ENCODE data around the gene ASXL1.

Gene ASXL1

GRCh38 chr20:32421290-32421689 is 63.2 kb downstream of the ASXL1 start:
- no peak overlapping the region for H3K27ac ChIP-seq
- no peak for TF ChIP-seq CTCF (conservative IDR thresholded peaks at IDR 0.05)

- no peak overlapping the region for H3K27ac ChIP-seq
- TF ChIP-seq CTCF (conservative IDR thresholded peaks at IDR 0.05), result no peak
Observed at GRCh38 chr20:32427996-32428395, 69.9 kb downstream of the ASXL1 start.

- no peak for TF ChIP-seq CTCF (conservative IDR thresholded peaks at IDR 0.05)
- peak overlapping the region; percentile 79; the same call in 1 of the 2 replicates for H3K27ac ChIP-seq
Observed at GRCh38 chr20:32429343-32429742, 71.2 kb downstream of the ASXL1 start.

- TF ChIP-seq CTCF (conservative IDR thresholded peaks at IDR 0.05), result no peak
- H3K27ac ChIP-seq, result peak overlapping the region; percentile 79
Observed at GRCh38 chr20:32429745-32430360, 71.7 kb downstream of the ASXL1 start.

GRCh38 chr20:32431457-32431856 is 73.3 kb downstream of the ASXL1 start:
- H3K27ac ChIP-seq, result peak overlapping the region; percentile 79
- TF ChIP-seq CTCF (conservative IDR thresholded peaks at IDR 0.05), result no peak

- H3K27ac ChIP-seq, result peak overlapping the region; percentile 79
- no peak for TF ChIP-seq CTCF (conservative IDR thresholded peaks at IDR 0.05)
Observed at GRCh38 chr20:32432277-32432676, 74.1 kb downstream of the ASXL1 start.

- TF ChIP-seq CTCF (conservative IDR thresholded peaks at IDR 0.05), result no peak
- H3K27ac ChIP-seq, result peak overlapping the region; percentile 79
Observed at GRCh38 chr20:32433311-32434021, 75.3 kb downstream of the ASXL1 start.

All from VCaP (cell line).